Measurements from ENCODE around the gene ADGRB3. TPM values are rescaled to one million over a fixed set of nuclear protein-coding genes. Genes with fewer than 3 reads are reported as not detected.

ADGRB3 gene
- total RNA-seq, 3 donors from 2014 or later, result 1.1 to 2.3 (median 1.2) TPM

DNA sequence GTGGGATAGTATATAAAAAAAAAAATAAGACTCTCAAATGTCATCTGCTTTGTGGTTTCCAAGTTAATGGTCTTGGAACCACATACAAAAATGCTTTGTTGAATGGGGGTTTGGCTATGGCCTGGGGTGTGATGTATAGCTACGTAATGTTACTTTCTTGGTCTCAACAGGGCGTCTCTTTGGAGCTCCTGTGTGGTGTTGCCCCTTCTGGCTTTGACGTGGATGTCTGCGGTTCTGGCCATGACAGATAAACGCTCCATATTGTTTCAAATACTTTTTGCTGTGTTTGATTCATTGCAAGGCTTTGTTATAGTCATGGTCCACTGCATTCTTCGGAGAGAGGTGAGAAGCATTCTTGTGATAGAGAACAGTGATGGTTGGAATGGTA is 704.1 kb downstream of the ADGRB3 start:
- H3K27me3 ChIP-seq, result no peaks in the 10 kb centered on the region
- no peaks in the 10 kb centered on the region for H3K4me1 ChIP-seq
- H3K27ac ChIP-seq, result no peak overlapping the region
- no peak overlapping the region for H3K4me3 ChIP-seq
- TF ChIP-seq, protein P1, sequence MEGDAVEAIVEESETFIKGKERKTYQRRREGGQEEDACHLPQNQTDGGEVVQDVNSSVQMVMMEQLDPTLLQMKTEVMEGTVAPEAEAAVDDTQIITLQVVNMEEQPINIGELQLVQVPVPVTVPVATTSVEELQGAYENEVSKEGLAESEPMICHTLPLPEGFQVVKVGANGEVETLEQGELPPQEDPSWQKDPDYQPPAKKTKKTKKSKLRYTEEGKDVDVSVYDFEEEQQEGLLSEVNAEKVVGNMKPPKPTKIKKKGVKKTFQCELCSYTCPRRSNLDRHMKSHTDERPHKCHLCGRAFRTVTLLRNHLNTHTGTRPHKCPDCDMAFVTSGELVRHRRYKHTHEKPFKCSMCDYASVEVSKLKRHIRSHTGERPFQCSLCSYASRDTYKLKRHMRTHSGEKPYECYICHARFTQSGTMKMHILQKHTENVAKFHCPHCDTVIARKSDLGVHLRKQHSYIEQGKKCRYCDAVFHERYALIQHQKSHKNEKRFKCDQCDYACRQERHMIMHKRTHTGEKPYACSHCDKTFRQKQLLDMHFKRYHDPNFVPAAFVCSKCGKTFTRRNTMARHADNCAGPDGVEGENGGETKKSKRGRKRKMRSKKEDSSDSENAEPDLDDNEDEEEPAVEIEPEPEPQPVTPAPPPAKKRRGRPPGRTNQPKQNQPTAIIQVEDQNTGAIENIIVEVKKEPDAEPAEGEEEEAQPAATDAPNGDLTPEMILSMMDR (IDR thresholded peaks at IDR 0.05), result no peak
- no peak for TF ChIP-seq POLR2A (IDR thresholded peaks at IDR 0.05)
- TF ChIP-seq POLR2AphosphoS5 (IDR thresholded peaks at IDR 0.05), result no peak
- H3K36me3 ChIP-seq, result no peaks in the 10 kb centered on the region
- DNase-seq (ENCODE audit: low spot score in 2 of 2), result no peak
- intact Hi-C loops (cut with DNase I; ENCODE audit: low total_unique reads), result no loop called here
- no peaks in the 10 kb centered on the region for H3K9me3 ChIP-seq

DNA sequence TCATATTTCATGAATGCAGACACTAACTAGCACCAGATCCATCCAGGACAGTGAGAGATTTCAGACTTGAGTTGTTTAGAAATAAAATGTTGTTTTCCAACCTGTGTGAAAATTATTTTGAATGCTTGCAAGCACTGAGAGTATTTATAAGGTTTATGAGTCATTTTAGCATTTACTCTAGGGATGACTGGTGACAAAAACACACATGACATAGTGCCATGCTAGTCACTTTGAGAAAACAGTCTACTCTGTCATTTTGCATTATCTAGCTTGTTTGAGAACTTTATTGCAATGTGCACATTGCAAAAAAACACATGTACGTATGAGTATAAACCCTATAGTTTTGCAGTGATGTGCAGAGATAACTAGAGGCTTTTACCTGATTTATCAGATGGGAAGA is 705.1 kb downstream of the ADGRB3 start:
- Histone ChIP-seq H3K9me3 (no peaks in the 10 kb centered on the region), H3K36me3 (no peaks in the 10 kb centered on the region), H3K27ac (no peak overlapping the region), H3K27me3 (no peaks in the 10 kb centered on the region), H3K4me3 (no peak overlapping the region), H3K4me1 (no peaks in the 10 kb centered on the region)
- no peak for DNase-seq (ENCODE audit: low spot score in 2 of 2)
- intact Hi-C loops (cut with DNase I; ENCODE audit: low total_unique reads), result no loop called here
- TF ChIP-seq POLR2AphosphoS5 (IDR thresholded peaks at IDR 0.05), result no peak
- no peak for TF ChIP-seq POLR2A (IDR thresholded peaks at IDR 0.05)
- TF ChIP-seq, protein P1 (IDR thresholded peaks at IDR 0.05), result no peak

DNA sequence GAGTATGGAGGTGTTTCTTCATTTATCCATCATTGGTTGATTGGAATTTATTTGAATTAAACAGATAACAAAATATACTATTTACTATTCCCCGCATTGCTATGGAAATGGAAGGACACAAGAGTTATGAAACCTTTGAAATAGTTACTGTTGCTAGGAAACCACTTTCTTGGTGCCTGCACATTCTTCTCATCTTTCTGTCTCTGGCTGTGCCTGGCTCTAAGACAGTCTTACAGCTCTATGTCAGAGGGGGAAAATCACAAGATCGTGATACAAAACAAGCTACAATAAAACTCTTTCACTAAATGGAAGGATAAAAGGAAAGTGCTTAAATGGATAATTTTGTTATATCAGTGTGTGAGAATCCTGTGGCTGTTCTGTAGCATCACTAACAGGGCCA is 708.8 kb downstream of the ADGRB3 start:
- intact Hi-C loops (cut with DNase I; ENCODE audit: low total_unique reads), result no loop called here
- no peaks in the 10 kb centered on the region for H3K9me3 ChIP-seq
- DNase-seq (ENCODE audit: low spot score in 2 of 2), result no peak
- H3K27me3 ChIP-seq, result no peaks in the 10 kb centered on the region
- H3K27ac ChIP-seq, result no peak overlapping the region
- TF ChIP-seq POLR2AphosphoS5 (IDR thresholded peaks at IDR 0.05) (no peak), POLR2A (IDR thresholded peaks at IDR 0.05) (no peak)
- TF ChIP-seq, protein P1 (IDR thresholded peaks at IDR 0.05), result no peak
- H3K4me3 ChIP-seq, result no peak overlapping the region
- no peaks in the 10 kb centered on the region for H3K4me1 ChIP-seq
- H3K36me3 ChIP-seq, result no peaks in the 10 kb centered on the region

DNA sequence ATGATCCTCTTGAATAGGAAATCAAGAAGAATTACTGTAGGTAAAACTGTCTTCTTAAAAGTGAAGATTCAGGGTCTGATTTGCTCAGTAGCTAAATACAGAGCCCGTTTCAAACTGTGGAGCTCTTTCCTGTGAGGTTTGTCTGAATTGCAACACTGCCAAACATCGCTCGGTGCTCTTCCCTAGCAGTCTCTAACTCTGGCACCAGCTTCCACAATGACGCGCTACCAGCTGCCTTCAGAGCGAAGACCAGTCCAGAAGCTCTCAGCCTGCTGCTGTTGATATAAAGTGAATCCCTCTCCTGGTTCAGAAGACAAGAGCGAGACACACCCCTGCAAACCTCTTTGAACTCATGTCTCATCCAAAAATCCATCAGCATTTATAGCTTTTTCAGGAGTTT is 714.7 kb downstream of the ADGRB3 start:
- H3K36me3 ChIP-seq, result no peaks in the 10 kb centered on the region
- intact Hi-C loops (cut with DNase I; ENCODE audit: low total_unique reads), result no loop called here
- no peak overlapping the region for H3K27ac ChIP-seq
- no peak for TF ChIP-seq POLR2A (IDR thresholded peaks at IDR 0.05)
- no peak for TF ChIP-seq POLR2AphosphoS5 (IDR thresholded peaks at IDR 0.05)
- TF ChIP-seq, protein P1 (IDR thresholded peaks at IDR 0.05), result no peak
- no peak overlapping the region for H3K4me3 ChIP-seq
- H3K4me1 ChIP-seq, result no peaks in the 10 kb centered on the region
- no peak for DNase-seq (ENCODE audit: low spot score in 2 of 2)
- H3K27me3 ChIP-seq, result no peaks in the 10 kb centered on the region
- no peaks in the 10 kb centered on the region for H3K9me3 ChIP-seq

DNA sequence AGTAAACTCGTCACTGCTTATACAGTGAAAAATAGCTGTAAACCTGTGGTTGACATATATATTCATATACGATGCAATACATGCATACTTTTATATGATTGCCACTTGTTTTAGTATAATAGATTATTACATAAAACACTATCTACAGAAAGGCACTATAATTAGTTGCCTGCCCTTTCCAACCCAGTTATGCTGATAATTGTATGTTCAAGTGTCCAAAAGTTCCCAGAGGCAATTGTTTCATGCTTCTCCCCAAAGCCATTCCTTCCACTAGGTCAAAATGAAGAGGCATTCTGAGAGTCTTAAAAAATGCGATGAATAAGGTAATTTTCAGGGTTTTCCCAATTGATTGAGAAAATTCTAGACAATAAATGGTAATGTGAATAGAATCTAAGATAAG is 727.1 kb downstream of the ADGRB3 start:
- no peak for TF ChIP-seq POLR2AphosphoS5 (IDR thresholded peaks at IDR 0.05)
- TF ChIP-seq POLR2A (IDR thresholded peaks at IDR 0.05), result no peak
- TF ChIP-seq, protein P1 (IDR thresholded peaks at IDR 0.05), result no peak
- Histone ChIP-seq H3K36me3 (no peaks in the 10 kb centered on the region), H3K9me3 (no peaks in the 10 kb centered on the region), H3K27ac (no peak overlapping the region), H3K4me3 (no peak overlapping the region), H3K27me3 (no peaks in the 10 kb centered on the region), H3K4me1 (no peaks in the 10 kb centered on the region)
- intact Hi-C loops (cut with DNase I; ENCODE audit: low total_unique reads), result no loop called here
- DNase-seq (ENCODE audit: low spot score in 2 of 2), result no peak

Data from breast epithelium (tissue), 4 donors.